Choroid plexus epithelial cell (primary cell): ENCODE measurements around the gene ITGA1.

Source experiments
- DNase-seq: peaks from one replicate; pipeline ENCODE4 v3.0.0-alpha.2; 2010; ENCODE audit warnings: low read depth
- H3K4me3 ChIP-seq: 2 replicates; pipeline ENCODE4 v1.5.1; 2011; ENCODE audit warnings: low read depth, mild to moderate bottlenecking, control low read depth, low read length, moderate library complexity
- TF ChIP-seq, protein P1 (sequence below): conservative IDR thresholded peaks from 2 replicates; pipeline ENCODE4 v1.5.1; 2011; ENCODE audit warnings: low read depth, mild to moderate bottlenecking, control low read depth, inconsistent platforms, low read length, moderate library complexity

ITGA1 gene

DNA sequence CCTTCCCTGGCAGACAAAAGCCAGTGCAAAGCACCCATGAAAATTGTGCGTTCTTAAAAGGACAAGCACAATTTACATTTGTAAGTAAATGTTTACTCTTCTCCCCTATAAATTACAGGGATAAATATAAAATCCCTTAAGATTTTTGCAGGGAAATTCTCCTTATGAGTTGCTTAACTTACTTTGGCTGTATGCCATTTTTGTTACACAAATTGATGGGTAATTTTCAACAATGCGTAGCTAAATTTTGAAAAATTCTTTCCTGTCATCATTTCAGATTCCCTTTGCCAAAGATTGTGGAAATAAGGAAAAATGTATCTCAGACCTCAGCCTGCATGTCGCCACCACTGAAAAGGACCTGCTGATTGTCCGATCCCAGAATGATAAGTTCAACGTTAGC is 137.3 kb downstream of the ITGA1 start:
- DNase-seq: no peak
- TF ChIP-seq, protein P1, sequence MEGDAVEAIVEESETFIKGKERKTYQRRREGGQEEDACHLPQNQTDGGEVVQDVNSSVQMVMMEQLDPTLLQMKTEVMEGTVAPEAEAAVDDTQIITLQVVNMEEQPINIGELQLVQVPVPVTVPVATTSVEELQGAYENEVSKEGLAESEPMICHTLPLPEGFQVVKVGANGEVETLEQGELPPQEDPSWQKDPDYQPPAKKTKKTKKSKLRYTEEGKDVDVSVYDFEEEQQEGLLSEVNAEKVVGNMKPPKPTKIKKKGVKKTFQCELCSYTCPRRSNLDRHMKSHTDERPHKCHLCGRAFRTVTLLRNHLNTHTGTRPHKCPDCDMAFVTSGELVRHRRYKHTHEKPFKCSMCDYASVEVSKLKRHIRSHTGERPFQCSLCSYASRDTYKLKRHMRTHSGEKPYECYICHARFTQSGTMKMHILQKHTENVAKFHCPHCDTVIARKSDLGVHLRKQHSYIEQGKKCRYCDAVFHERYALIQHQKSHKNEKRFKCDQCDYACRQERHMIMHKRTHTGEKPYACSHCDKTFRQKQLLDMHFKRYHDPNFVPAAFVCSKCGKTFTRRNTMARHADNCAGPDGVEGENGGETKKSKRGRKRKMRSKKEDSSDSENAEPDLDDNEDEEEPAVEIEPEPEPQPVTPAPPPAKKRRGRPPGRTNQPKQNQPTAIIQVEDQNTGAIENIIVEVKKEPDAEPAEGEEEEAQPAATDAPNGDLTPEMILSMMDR: no peak
- no peak overlapping the region for H3K4me3 ChIP-seq

DNA sequence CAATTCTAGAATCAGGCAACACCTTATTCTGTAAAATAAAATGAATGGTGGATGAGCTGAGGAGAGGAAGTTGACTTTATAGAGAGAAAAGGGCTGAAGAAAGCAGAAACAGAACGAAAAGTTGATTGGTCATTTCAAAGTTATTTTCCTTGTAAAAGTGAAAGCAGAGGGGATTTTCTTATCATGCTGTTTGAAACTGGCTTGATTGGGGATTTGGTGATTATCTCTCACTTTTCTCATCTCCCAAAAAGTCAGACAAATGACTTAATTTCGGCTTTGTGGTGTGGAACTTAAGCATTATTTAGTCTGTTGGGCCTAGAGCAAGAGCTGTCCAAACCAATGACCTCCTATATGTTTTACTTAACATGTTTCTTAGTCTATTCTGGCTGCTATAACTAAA is 141.0 kb downstream of the ITGA1 start:
- TF ChIP-seq, protein P1: no peak
- DNase-seq: no peak
- no peak overlapping the region for H3K4me3 ChIP-seq

DNA sequence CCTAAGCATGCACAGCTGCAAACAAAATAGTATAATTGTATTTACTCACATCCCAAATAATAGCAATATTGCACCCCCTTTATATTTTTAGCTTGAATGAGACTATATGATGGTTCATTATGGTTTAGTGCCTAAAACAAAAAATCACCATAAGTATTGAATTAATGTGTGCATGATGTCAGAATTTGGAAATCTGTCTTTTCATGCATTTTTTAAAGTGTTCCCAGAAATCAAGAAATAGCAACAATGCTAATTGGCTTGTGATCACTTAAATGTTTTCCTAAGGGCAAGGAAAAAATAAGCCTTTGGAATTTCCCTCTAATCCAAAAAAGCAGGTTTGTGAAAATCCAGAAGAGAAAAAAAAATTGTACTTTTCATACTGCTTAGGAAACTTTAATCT is 150.5 kb downstream of the ITGA1 start:
- DNase-seq: no peak
- no peak overlapping the region for H3K4me3 ChIP-seq
- TF ChIP-seq, protein P1: no peak

DNA sequence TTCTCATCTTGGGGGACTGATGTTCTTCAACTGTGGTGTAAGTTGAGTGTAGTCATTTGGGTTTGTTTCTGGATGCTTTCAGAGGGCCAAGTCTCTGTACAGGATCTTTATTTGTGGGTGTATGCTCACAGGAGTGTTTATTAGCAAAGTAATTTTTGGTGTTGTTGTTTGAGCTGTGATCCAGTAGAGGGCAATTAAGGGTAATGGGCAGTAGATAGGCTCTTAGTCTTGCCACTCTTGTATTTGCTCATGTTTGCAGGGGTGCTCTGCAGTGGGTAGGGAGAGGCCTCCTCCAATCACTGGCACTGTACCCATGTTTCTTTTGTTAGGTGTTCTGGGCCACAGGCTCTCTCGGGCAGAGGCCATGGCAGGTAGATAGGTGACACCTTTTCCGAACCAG is 155.6 kb downstream of the ITGA1 start:
- no peak for DNase-seq
- no peak overlapping the region for H3K4me3 ChIP-seq
- TF ChIP-seq, protein P1: peak; percentile 37

DNA sequence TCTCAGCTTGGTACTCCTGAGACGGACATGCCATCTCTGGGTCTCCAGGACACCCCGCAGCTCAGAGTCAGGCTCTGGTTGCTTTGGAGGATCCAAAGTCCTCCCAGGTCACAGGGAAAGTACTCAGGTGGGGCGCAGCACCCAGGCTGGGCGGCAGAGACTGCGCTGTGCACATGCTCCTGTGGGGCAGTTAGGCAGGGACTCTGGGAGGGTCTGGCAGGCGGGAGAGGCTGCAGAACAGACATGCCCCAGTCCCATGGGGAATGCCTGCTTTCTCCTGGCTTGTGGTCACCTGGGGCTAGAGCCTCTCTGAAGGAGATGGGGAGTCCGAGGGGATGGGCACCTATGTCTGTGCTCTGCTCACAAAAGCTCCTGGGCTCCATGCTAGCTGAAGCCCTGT is 156.1 kb downstream of the ITGA1 start:
- TF ChIP-seq, protein P1: no peak

DNA sequence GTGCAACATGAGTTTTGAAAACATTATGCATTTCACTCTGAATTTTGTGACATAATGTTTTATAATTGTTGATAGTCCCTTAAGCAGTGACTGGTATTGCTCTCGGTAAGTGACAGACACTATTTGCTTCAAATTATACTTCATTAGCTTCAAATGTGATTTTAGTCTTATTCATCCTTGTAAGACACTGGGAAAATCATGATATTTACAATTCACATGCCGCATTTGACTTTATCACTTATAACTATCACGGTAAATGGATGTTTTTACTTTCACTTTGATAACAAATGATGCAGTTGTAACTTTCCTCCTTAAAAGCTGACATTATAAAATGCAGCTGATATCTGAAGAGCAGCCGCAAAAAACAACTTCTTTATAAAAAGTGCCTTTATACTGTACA is 157.3 kb downstream of the ITGA1 start:
- H3K4me3 ChIP-seq: peak overlapping the region; percentile 34
- TF ChIP-seq, protein P1: no peak
- DNase-seq: no peak

More for the DNA sequence above, 156.1 kb downstream of the ITGA1 start:
- no peak for DNase-seq
- no peak overlapping the region for H3K4me3 ChIP-seq

DNA sequence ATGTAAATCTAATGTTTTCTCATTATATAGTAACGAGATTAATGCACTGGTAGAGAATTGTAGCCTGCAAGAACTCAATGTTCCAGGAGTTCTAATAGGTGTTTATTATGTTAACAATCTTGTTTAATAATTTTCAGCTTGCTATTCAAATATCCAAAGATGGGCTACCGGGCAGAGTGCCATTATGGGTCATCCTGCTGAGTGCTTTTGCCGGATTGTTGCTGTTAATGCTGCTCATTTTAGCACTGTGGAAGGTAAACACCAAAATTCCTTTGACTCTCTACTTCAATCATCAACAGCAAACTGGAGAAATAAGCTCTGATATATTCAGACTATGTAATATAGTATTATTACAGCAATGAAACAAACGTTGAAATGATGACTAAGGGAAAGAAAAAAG is 159.5 kb downstream of the ITGA1 start:
- no peak overlapping the region for H3K4me3 ChIP-seq
- TF ChIP-seq, protein P1: no peak
- peak; percentile 82 for DNase-seq
